RWPE2 (cell line): Measurements from ENCODE around the gene ESCO1.
"Not testable (repeated sequence)": the region's sequence is repeated elsewhere in the genome, so short reads cannot be mapped to it uniquely, and the experiment has no call there.

ENCODE experiments used
- ATAC-seq: fragments of 200-7000 bp; cut with Tn5 transposase; 3 replicates; pipeline ENCODE4 v1.9.1; 2021; ENCODE audit warnings: low read depth
- DNase-seq: peaks from one replicate; pipeline ENCODE4 v3.0.0-alpha.2; 2020; ENCODE audit warnings: low spot score
- H3K27ac ChIP-seq: fragments of 450-650 bp; 2 replicates; pipeline ENCODE4 v1.5.1; 2017; ENCODE audit warnings: mild to moderate bottlenecking; ENCODE audit not compliant: poor library complexity, severe bottlenecking
- H3K27me3 ChIP-seq: fragments of 250-450 bp; sonication (Bioruptor Pico); 2 replicates; pipeline ENCODE4 v1.5.1; 2021; ENCODE audit warnings: mild to moderate bottlenecking, moderate library complexity; ENCODE audit not compliant: insufficient read depth, poor library complexity, severe bottlenecking
- H3K36me3 ChIP-seq: fragments of 250-450 bp; sonication (Bioruptor Pico); 2 replicates; pipeline ENCODE4 v1.5.1; 2020; ENCODE audit warnings: low read depth, mild to moderate bottlenecking, moderate library complexity
- H3K4me1 ChIP-seq: fragments of 250-450 bp; sonication (Bioruptor Pico); 2 replicates; pipeline ENCODE4 v1.5.1; 2021; ENCODE audit warnings: mild to moderate bottlenecking, moderate library complexity; ENCODE audit not compliant: insufficient read depth, poor library complexity, severe bottlenecking
- H3K4me3 ChIP-seq: fragments of 250-450 bp; sonication (Bioruptor Pico); 2 replicates; pipeline ENCODE4 v1.5.1; 2021; ENCODE audit warnings: mild to moderate bottlenecking, moderate library complexity; ENCODE audit not compliant: severe bottlenecking
- H3K9me3 ChIP-seq: fragments of 250-450 bp; sonication (Bioruptor Pico); 2 replicates; pipeline ENCODE4 v1.5.1; 2021; ENCODE audit warnings: mild to moderate bottlenecking, moderate library complexity; ENCODE audit not compliant: severe bottlenecking
- TF ChIP-seq, protein P1 (sequence below): fragments of 450-650 bp; IDR thresholded peaks from one replicate; pipeline ENCODE4 v1.5.1; 2017; ENCODE audit warnings: mild to moderate bottlenecking, moderate library complexity; ENCODE audit not compliant: poor library complexity, severe bottlenecking

The ESCO1 gene

DNA sequence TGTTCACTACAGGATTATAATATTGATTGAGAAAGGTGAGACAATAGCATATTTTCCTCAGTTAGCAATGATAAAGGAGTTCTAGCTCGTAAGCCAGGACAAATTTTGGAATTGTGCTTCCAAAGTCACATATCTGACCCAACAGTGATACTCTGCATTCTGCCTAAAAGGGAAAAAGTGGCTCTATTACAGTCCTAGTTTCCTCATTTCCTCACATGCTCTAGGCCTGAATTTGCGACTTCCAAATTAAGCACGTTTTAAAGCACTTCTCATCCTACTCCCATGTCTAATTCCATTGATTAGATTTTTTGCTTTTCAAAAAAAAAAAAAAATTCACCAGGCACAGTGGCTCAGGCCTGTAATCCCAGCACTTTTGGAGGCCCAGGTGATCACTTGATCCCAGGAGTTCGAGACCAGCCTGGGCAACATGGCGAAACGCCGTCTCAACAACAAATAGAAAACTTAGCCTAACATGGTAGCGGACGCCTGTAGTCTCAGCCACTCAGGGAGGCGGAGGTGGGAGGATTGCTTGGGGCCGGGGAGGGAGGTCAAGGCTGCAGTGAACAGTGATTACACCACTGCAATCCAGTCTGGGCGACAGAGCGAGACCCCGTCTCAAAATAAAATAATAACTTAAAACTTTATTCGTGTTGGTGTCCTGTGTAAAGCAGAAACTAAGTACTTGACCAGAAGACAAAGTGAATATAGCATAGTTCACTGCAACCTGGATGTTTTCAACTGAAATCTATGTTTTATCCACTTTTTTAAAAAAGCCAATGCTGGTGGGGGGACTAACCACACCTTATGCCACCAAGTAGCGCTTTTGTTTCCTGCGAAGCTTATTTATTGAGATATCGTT lies 1.5 kb downstream of the ESCO1 start:
- Histone ChIP-seq H3K4me3 (peak overlapping the region; percentile 77), H3K27me3 (no peaks in the 10 kb centered on the region), H3K27ac (peak overlapping the region; percentile 83), H3K9me3 (no peaks in the 10 kb centered on the region), H3K36me3 (peaks cover 4% of the 10 kb centered on the region), H3K4me1 (peaks cover 14% of the 10 kb centered on the region)
- no peak for DNase-seq
- TF ChIP-seq, protein P1, sequence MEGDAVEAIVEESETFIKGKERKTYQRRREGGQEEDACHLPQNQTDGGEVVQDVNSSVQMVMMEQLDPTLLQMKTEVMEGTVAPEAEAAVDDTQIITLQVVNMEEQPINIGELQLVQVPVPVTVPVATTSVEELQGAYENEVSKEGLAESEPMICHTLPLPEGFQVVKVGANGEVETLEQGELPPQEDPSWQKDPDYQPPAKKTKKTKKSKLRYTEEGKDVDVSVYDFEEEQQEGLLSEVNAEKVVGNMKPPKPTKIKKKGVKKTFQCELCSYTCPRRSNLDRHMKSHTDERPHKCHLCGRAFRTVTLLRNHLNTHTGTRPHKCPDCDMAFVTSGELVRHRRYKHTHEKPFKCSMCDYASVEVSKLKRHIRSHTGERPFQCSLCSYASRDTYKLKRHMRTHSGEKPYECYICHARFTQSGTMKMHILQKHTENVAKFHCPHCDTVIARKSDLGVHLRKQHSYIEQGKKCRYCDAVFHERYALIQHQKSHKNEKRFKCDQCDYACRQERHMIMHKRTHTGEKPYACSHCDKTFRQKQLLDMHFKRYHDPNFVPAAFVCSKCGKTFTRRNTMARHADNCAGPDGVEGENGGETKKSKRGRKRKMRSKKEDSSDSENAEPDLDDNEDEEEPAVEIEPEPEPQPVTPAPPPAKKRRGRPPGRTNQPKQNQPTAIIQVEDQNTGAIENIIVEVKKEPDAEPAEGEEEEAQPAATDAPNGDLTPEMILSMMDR = no peak
- 0 out of 3 replicates have a peak, but pooled peaks have one; percentile 21 for ATAC-seq

DNA sequence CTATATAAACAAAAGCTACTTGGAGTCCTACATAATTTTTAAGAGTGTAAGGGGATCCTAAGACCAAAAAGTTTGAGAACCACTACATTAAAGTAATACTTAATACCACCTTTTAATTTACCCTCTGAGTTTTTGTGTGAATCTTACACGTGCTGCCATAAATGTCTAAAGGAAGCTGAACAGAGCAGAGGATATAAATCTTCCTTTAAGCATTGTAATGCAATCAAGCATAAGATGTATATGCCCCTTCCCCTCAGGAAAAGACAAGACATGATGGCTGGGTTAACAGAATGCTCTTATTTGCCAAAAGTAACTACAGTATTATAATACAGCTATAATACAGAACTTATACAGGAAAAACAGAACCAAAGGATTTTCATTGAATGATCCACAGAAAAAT lies 2.9 kb downstream of the ESCO1 start:
- no peak for ATAC-seq
- H3K4me3 ChIP-seq = no peak overlapping the region
- H3K27ac ChIP-seq = no peak overlapping the region
- TF ChIP-seq, protein P1 = no peak
- H3K4me1 ChIP-seq = peaks cover 14% of the 10 kb centered on the region
- no peaks in the 10 kb centered on the region for H3K9me3 ChIP-seq
- no peak for DNase-seq
- H3K36me3 ChIP-seq = peaks cover 4% of the 10 kb centered on the region
- H3K27me3 ChIP-seq = no peaks in the 10 kb centered on the region

DNA sequence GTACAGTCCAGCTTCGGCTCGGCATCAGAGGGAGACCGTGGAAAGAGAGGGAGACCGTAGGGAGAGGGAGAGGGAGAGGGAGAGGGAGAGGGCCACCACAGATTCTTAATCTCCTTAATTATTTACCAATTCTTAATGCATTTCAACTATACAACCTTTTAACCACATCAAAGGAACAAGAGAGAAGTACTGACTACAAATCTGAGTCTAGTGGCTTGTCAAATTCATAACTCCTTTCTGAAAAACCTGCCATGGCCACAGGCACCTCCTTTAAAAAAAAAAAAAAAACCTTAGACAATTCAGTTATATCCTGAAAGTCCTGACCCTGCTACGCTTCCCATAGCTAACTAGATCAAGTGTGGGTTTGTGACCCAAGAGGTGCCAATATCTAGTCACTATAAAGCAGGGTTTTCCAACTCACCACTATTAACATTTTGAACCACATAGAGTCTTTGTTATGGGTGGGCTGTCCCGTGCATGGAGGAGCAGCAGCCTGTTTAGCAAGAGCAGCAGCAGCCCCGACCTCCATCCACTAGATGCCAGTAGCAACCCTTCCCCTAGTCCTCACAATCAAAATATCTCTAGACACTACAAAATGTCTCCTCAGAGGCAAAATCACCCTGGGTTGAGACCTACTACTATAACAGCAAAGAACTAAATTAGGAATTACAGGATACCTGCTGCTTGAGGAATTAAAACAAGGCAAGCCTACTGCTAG lies 6.8 kb downstream of the ESCO1 start:
- DNase-seq (no peak), ATAC-seq (no peak)
- Histone ChIP-seq H3K4me1 (peaks cover 14% of the 10 kb centered on the region), H3K27ac (no peak overlapping the region), H3K36me3 (peaks cover 4% of the 10 kb centered on the region), H3K9me3 (no peaks in the 10 kb centered on the region), H3K27me3 (no peaks in the 10 kb centered on the region), H3K4me3 (no peak overlapping the region)
- TF ChIP-seq, protein P1 = no peak

DNA sequence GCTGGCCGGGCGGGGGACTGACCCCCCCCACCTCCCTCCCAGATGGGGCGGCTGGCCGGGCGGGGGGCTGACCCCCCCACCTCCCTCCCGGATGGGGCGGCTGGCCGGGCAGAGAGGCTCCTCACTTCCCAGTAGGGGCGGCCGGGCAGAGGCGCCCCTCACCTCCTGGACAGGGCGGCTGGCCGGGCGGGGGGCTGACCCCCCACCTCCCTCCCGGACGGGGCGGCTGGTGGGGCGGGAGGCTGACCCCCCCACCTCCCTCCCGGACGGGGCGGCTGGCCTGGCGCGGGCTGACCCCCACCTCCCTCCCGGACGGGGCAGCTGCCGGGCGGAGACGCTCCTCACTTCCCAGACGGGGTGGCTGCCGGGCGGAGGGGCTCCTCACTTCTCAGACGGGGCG lies 8.1 kb downstream of the ESCO1 start:
- H3K4me3 ChIP-seq, H3K27me3 ChIP-seq, H3K36me3 ChIP-seq, H3K27ac ChIP-seq, DNase-seq, H3K4me1 ChIP-seq, ATAC-seq, H3K9me3 ChIP-seq: not testable (repeated sequence)

DNA sequence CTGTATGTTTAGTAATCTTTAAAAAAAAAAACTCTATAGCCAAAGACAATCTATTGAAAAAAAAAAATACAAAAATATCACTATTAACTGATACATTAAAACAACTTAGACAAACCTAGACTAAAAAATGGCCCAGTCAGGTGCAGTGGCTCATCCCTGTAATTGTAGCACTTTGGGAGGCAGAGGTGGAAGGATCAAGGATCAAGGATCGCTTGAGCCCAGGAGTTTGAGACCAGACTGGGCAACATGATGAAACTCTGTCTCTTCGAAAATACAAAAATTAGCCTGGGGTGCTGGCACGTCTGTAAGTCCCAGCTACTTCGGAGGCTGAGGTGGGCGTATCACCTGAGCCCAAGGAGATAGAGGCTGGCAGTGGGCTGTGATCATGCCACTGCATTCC lies 16.1 kb downstream of the ESCO1 start:
- no peaks in the 10 kb centered on the region for H3K27me3 ChIP-seq
- H3K4me3 ChIP-seq = no peak overlapping the region
- no peaks in the 10 kb centered on the region for H3K9me3 ChIP-seq
- no peak for DNase-seq
- H3K4me1 ChIP-seq = no peaks in the 10 kb centered on the region
- peaks cover 31% of the 10 kb centered on the region for H3K36me3 ChIP-seq
- no peak overlapping the region for H3K27ac ChIP-seq
- ATAC-seq = no peak
- TF ChIP-seq, protein P1 = no peak
